T1000 (cell line): ENCODE measurements around the gene RCSD1.
"Not testable (repeated sequence)": the region's sequence is repeated elsewhere in the genome, so short reads cannot be mapped to it uniquely, and the experiment has no call there.

Experiments
- DNase-seq: peaks from one replicate; lab custom pipeline; 2025; ENCODE audit warnings: mixed read lengths; lab: John Stamatoyannopoulos, UW

The RCSD1 gene

GRCh38 chr1:167629681-167630567 is at the start of gene RCSD1:
TSS of gene RCSD1 (plus strand) at chr1:167630232. CDS start at chr1:167630424, 192 bp downstream.
- DNase-seq, result no peak

DNA sequence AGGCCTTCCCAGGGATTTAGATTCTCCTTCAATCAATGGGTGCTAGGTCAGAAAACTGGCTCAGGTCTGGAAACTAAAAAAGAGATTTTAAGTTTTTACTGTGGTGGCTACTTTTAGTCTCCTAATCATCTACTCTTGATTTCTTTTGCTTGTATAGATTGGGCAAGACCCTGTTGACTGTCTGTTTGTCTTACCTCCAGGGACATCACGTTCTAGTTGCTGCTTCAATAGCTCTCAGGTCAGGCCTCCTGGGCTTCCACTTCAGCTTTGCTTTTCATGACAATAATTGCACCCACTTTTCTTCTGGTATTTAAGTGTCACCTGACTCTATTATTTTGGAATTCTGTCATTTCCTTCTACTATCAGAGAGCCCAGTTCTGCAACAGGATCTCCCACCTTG is 48.0 kb upstream of the RCSD1 start:
- DNase-seq, result no peak

DNA sequence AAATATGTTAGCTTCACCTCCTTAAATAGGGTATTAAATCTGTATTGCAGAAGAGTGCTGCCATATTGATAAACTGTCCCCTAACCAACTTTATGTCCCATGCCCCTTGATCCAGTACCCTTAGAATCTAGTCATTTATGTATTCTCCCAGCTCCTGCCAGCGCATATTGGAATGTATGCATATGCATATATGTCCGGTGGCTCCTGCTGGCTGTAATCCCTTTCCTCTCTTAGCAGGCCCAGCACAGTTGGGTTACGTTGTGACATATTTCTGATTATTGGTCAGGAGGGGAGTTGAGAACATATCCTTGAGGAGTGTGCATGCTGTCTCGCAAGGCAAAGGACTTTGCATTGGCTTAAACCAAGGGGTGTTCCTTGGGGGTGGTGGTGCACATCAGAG is 47.3 kb upstream of the RCSD1 start:
- no peak for DNase-seq

DNA sequence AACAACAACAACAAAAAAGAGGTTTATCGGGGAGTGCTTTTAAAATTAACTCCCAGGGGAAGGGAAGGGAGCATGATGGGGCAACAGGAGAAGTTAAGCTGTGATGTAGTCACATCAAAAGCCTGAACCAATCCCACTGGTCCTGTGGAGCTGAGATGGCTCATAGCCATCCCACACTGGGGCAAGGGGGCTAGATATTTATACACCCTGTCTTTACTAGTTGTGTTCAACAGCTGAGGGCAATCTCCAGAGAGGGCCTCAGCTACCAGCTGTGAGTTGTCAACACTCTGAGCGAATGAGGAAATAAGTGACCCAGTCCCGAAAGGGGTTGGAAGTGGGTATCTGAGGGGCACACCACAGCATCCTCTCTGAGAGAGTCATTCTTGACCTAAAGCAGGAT is 45.5 kb upstream of the RCSD1 start:
- no peak for DNase-seq

GRCh38 chr1:167587342-167587741 is 42.7 kb upstream of the RCSD1 start:
- DNase-seq, result no peak

DNA sequence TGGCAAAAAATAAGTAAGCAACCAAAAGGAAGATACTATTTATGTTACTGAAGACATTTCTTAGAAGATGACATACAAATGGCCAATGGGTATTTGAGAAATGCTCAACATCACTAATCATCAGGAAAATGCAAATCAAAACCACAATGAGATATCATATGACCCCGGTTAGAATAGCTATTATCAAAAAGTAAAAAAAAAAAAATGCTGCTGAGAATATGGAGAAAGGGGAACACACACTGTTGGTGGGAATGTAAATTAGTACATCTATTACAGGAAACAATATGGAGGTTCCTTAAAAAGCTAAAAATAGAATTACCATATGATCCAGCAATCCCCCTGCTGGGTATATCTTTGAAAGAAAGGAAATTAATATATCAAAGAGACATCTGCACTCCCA is 42.2 kb upstream of the RCSD1 start:
- no peak for DNase-seq

DNA sequence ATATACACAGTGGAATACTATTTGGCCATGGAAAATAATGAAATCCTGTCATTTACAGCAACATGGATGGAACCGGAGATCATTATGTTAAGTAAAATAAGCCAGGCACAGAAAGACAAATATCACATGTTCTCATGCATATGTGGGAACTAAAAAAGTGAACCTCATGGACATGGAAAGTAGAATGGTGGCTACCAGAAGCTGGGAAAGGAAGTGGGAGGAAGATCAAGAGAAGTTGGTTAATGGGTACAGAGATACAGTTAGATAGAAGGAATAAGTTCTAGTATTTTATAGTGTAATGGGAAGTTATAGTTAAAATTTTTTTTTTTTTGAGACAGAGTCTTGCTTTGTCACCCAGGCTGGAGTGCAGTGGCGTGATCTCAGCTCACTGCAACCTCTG is 41.7 kb upstream of the RCSD1 start:
- no peak for DNase-seq

GRCh38 chr1:167592475-167592874 is 37.6 kb upstream of the RCSD1 start:
- no peak for DNase-seq

GRCh38 chr1:167593860-167594259 is 36.2 kb upstream of the RCSD1 start:
- DNase-seq, result no peak

DNA sequence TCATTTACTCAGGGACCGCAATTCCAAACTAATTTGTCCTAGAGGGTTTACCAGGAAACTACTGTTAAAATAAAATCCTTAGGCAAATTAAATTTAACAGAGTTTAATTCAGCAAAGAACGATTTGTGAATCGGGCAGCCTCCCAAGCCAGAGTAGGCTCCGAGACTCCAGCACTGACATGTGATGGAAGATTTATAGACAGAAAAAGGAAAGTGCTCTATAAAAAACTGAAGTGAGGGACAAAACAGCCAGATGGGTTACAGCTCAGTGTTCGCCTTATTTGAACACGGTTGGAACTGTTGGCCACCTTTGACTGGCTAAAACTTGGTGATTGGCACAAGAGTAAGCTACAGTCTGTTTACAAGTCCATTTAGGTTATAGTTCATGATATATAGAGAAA is 35.2 kb upstream of the RCSD1 start:
- no peak for DNase-seq

DNA sequence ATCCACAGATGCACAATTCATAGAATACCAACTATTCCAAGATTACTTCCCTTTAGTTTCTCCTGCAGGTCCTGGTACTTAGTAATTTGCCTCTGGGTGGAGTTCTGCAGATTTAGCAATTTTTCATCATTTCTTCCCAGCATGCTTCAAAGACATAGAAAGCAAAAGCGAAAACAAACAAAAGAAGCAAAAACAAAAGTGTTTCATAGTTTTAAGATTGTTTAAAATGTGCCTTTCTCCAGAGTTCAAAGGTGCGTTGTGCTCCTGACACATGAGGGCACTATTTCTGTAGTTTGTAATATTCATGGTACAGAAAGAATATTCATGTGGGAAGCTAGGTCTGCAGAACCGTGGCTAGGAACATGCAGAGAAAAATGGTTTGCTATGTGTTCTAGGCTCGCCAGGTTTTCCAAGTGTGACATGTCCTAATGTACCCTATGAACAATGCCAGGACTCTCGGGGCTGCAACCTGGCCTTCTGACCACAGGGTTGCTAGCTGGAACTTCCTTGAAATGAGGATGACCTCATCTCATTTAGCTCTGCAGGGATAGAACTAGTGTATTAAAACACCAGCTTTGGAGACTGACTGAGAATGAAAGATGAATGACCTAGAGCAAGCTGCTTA is 30.0 kb upstream of the RCSD1 start:
- no peak for DNase-seq

- DNase-seq, result no peak
Observed at GRCh38 chr1:167601442-167602383, 28.3 kb upstream of the RCSD1 start.

- no peak for DNase-seq
Observed at GRCh38 chr1:167602840-167603239, 27.2 kb upstream of the RCSD1 start.

DNA sequence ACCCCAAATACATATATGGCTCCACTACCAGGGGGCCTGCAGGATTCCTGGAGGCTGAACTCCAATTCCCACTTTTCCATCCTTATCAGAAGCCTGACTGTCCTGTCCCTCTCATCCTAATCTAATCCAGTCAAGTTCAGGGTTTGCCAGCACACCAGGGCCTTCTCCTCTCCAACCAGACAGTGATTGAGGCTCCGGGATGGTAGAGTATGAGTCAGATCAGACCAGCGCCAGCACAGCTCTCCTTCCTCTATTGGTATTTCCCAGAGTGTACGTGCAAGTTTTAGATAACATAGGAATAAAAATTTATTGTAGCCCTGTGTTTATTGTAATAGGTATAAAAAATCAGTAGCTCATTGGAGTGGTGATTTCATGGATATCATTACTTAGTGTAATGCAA is 24.5 kb upstream of the RCSD1 start:
- DNase-seq, result no peak

- DNase-seq, result no peak
Observed at GRCh38 chr1:167611983-167612382, 18.0 kb upstream of the RCSD1 start.

- DNase-seq, result no peak
Observed at GRCh38 chr1:167612587-167613385, 17.2 kb upstream of the RCSD1 start.

GRCh38 chr1:167613984-167614383 is 16.0 kb upstream of the RCSD1 start:
- DNase-seq, result not testable (repeated sequence)

- no peak for DNase-seq
Observed at GRCh38 chr1:167614851-167615250, 15.2 kb upstream of the RCSD1 start.

DNA sequence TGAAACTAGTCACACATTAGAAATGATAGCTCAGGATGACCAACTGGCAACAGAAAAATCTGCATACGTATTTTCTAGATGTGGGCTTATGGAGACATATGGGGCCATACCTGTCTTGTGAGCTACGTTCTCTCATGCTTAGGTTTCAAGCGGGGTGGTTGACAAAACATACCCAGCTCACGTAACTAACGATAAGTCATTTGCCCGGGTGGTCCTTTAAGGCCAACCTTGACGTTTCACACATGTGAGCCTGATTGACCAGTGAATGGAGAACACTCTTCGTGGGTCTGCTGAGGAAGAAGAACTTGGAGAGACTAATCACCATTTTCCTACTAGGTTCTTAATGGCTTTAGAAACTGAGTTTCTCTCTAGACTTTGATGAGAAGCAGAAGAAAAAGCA is 13.5 kb upstream of the RCSD1 start:
- DNase-seq, result no peak

DNA sequence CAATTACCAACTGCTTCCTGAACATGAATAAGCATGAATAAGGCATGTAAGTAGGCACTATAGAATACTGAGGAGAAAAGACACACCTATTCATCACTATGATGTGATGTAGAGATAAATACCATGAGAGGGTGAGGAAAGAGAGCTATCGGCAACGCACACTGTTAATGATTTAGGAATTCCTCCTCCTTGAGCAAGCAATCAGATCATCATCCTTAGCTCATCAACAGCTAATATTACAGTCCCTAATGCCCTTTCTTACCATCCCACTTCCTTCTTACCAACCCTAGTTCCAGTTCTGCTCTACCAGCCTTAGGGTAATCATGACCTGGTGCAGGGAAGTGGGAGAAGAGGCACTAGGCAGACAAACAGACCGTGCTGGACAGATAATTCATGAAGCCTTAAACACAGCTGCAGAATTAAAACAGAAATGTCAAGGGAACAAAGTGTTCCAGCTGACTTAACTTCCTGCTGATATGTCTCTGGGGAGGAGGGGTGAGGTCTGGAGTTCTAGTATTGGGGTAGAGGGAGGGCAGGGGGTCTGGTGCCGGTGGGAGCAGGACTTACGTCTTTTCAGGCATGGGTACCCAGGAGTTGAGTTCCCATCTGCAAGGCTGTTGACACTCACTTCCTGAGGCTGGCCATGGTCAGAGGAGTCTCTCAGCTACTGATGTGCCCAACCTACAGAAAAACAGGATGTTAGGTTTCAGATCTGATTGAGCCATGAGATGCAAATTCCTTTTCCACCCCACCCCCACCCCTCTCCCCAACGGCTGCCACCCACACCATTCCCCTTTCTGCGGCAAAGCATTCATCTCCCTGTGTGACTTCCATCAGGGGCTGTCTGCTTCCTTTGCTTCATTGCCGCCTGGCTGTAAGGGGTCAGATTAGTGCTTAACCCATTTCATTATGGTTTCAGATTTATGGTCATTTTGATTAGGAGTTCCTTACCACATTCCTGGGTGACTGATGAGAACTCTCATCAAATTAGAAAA is 12.6 kb upstream of the RCSD1 start:
- DNase-seq, result no peak
